ENCODE measurements around the gene MAPK8IP2. TPM values are rescaled to one million over a fixed set of nuclear protein-coding genes. Genes with fewer than 3 reads are reported as not detected.

Gene MAPK8IP2
- total RNA-seq, 4 donors from 2014 or later = 0.39 to 0.85 (median 0.47) TPM

- TF ChIP-seq CTCF (IDR thresholded peaks at IDR 0.05 in 4 of 5, conservative IDR thresholded peaks at IDR 0.05 in 1 of 5) (no peak), POLR2A (IDR thresholded peaks at IDR 0.05) (no peak)
- no peak overlapping the region for H3K4me3 ChIP-seq
- DNase-seq (no peak), ATAC-seq (no peak)
- H3K9me3 ChIP-seq = no peaks in the 10 kb centered on the region
- H3K27me3 ChIP-seq = no peaks in the 10 kb centered on the region
- H3K4me1 ChIP-seq = peaks cover 0 to 5% of the 10 kb centered on the region in 2 donors
- in situ Hi-C loops (cut with MboI; ENCODE audit: low sequenced_read_pairs in 4 of 4) = no loop called here
- intact Hi-C loops (cut with DNase I; ENCODE audit: low total_unique reads) = no loop called here
- H3K36me3 ChIP-seq = peaks cover 0 to 75% of the 10 kb centered on the region in 2 donors
- H3K27ac ChIP-seq = peak overlapping the region in 1 of 4 donors; percentile 42
These were observed 29.7 kb upstream of the MAPK8IP2 start for GRCh38 chr22:50570861-50571260.

GRCh38 chr22:50571264-50572175 lies 29.1 kb upstream of the MAPK8IP2 start:
- H3K4me3 ChIP-seq = no peak overlapping the region
- H3K9me3 ChIP-seq = no peaks in the 10 kb centered on the region
- intact Hi-C loops (cut with DNase I; ENCODE audit: low total_unique reads) (no loop called here), in situ Hi-C loops (cut with MboI; ENCODE audit: low sequenced_read_pairs in 4 of 4) (no loop called here)
- TF ChIP-seq CTCF (IDR thresholded peaks at IDR 0.05 in 4 of 5, conservative IDR thresholded peaks at IDR 0.05 in 1 of 5) = no peak
- TF ChIP-seq POLR2A (IDR thresholded peaks at IDR 0.05) = no peak
- ATAC-seq (peak; percentile 87 to 89), DNase-seq (peak; percentile 77 to 89)
- H3K4me1 ChIP-seq = peaks cover 0 to 8% of the 10 kb centered on the region in 2 donors
- H3K27me3 ChIP-seq = no peaks in the 10 kb centered on the region
- H3K27ac ChIP-seq = peak overlapping the region in 2 of 4 donors; percentile 60 to 65
- peaks cover 0 to 75% of the 10 kb centered on the region in 2 donors for H3K36me3 ChIP-seq

GRCh38 chr22:50572965-50573364 lies 27.6 kb upstream of the MAPK8IP2 start:
- intact Hi-C loops (cut with DNase I; ENCODE audit: low total_unique reads) = no loop called here
- H3K27me3 ChIP-seq = no peaks in the 10 kb centered on the region
- TF ChIP-seq CTCF (IDR thresholded peaks at IDR 0.05 in 4 of 5, conservative IDR thresholded peaks at IDR 0.05 in 1 of 5) = no peak
- no peak for TF ChIP-seq POLR2A (IDR thresholded peaks at IDR 0.05)
- in situ Hi-C loops (cut with MboI; ENCODE audit: low sequenced_read_pairs in 4 of 4) = no loop called here
- no peak overlapping the region for H3K4me3 ChIP-seq
- H3K9me3 ChIP-seq = no peaks in the 10 kb centered on the region
- H3K4me1 ChIP-seq = peaks cover 0 to 19% of the 10 kb centered on the region in 2 donors
- no peak for DNase-seq
- peak overlapping the region in 1 of 4 donors; percentile 43 for H3K27ac ChIP-seq
- no peak for ATAC-seq
- H3K36me3 ChIP-seq = peaks cover 0 to 66% of the 10 kb centered on the region in 2 donors

- no peaks in the 10 kb centered on the region for H3K9me3 ChIP-seq
- DNase-seq (no peak), ATAC-seq (no peak)
- intact Hi-C loops (cut with DNase I; ENCODE audit: low total_unique reads) (no loop called here), in situ Hi-C loops (cut with MboI; ENCODE audit: low sequenced_read_pairs in 4 of 4) (no loop called here)
- TF ChIP-seq CTCF (IDR thresholded peaks at IDR 0.05 in 4 of 5, conservative IDR thresholded peaks at IDR 0.05 in 1 of 5) = no peak
- no peak for TF ChIP-seq POLR2A (IDR thresholded peaks at IDR 0.05)
- peaks cover 0 to 59% of the 10 kb centered on the region in 2 donors for H3K36me3 ChIP-seq
- H3K4me3 ChIP-seq = no peak overlapping the region
- peak overlapping the region in 1 of 4 donors; percentile 43 for H3K27ac ChIP-seq
- no peaks in the 10 kb centered on the region for H3K27me3 ChIP-seq
- peaks cover 5 to 27% of the 10 kb centered on the region in 2 donors for H3K4me1 ChIP-seq
These were observed 26.9 kb upstream of the MAPK8IP2 start for GRCh38 chr22:50573491-50574382.

Data from gastrocnemius medialis (tissue), 4 donors.